Colonic mucosa (tissue), 4 donors: ENCODE results near the gene AWAT1. TPM values are rescaled to one million over a fixed set of nuclear protein-coding genes. Genes with fewer than 3 reads are reported as not detected.

Experiments used
- DNase-seq: peaks from one replicate; pipeline ENCODE4 v3.0.0-alpha.2; 2020
- H3K27ac ChIP-seq: fragments of 200-600 bp; one replicate; pipeline ENCODE4 v1.8.0; 2021
- H3K27me3 ChIP-seq: fragments of 200-600 bp; one replicate; pipeline ENCODE4 v1.8.0; 2021
- H3K36me3 ChIP-seq: fragments of 200-600 bp; one replicate; pipeline ENCODE4 v1.8.0; 2021
- H3K4me1 ChIP-seq: fragments of 200-600 bp; one replicate; pipeline ENCODE4 v1.8.0; 2021; ENCODE audit warnings: mild to moderate bottlenecking
- H3K4me3 ChIP-seq: fragments of 200-600 bp; one replicate; pipeline ENCODE4 v1.8.0; 2021
- H3K9ac ChIP-seq, 2 donors: one replicate each; pipeline ENCODE4 v1.7.0; 2013; ENCODE audit warnings: control low read depth in 2 of 2, low read depth in 2 of 2, low read length in 2 of 2
- H3K9me3 ChIP-seq: fragments of 200-600 bp; one replicate; pipeline ENCODE4 v1.8.0; 2021
- CTCF ChIP-seq: fragments of 200-600 bp; IDR thresholded peaks from one replicate; pipeline ENCODE4 v1.8.0; 2022; ENCODE audit warnings: antibody characterized with exemption, mild to moderate bottlenecking
- intact Hi-C: fragments of 100-400 bp; cut with DNase I; formaldehyde crosslinking; loops from one replicate; pipeline ENCODE4 v1.14.1; 2022
- total RNA-seq, 2 donors: library from RNA; stranded (reverse); fragmentation: NEBNext Ultra II Directional in 1 of 2; extraction: Animal tissue kit (Norgen Biotek cat#: 25700) in 1 of 2; gene quantifications; one replicate each; pipeline ENCODE4 v1.2.1, GENCODE V29; 2021
- donor health status: healthy.
- donor health status: DM: no; HTN: no; CAD: no.
- donor health status: DM: no; HTN: no; CAD: no.

Gene AWAT1
- total RNA-seq, 2 donors from 2014 or later = not detected

DNA sequence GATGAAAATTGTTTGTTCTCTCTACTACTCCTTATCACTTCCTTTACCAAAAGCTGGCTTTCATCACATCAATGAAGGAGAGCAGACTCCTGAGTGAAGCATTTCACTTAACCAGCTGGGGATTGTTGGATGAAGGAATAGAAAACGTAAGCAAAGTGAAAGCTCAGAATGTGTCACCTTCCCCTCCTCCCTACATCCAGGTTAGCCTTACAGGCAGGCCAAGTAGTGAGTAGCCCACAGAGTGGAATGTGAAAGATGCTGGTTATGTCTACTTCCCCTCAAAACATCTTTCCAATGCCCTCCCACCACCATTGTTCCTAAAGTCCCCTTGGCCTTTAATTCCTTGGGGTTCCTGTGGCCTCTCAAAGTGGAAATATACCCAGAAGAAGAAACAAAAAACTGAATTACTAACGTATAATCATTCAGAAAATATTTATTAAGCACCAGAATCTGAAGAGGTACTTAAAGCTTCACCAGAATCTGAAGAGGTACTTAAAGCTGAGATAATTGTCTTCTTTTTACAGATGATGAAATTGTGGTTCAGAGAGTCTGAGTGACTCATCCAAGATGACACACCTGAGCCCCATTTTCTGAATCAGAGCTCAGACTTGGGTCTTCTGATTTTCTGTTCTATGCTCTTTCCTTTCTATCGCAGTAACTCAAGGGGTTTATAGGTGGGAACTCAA lies 19.1 kb downstream of the AWAT1 start:
- no peaks in the 10 kb centered on the region for H3K36me3 ChIP-seq
- no peak overlapping the region for H3K4me3 ChIP-seq
- no peak for TF ChIP-seq CTCF
- no peaks in the 10 kb centered on the region for H3K27me3 ChIP-seq
- H3K9ac ChIP-seq = no peak overlapping the region
- H3K4me1 ChIP-seq = no peaks in the 10 kb centered on the region
- intact Hi-C loops = no loop called here
- no peak overlapping the region for H3K27ac ChIP-seq
- no peak for DNase-seq
- H3K9me3 ChIP-seq = no peaks in the 10 kb centered on the region

DNA sequence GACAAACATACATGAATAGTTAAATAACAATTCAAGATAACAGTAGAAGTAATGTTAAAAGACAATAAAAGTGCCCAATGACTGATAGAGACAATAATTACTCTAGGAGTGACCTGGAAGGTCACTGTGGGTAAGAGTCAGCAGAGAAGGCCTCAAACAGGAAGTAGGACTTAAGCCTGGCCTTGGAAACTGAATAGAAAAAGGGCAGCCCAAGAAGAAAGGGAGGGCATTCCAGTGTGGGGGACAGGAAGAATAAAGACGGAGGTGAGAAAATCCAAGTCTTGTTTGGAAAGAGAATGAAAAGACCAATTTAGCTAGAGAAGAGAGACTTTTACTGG lies 19.6 kb downstream of the AWAT1 start:
- no peak for DNase-seq
- no peaks in the 10 kb centered on the region for H3K4me1 ChIP-seq
- intact Hi-C loops = no loop called here
- H3K4me3 ChIP-seq = no peak overlapping the region
- H3K9ac ChIP-seq = no peak overlapping the region
- no peaks in the 10 kb centered on the region for H3K27me3 ChIP-seq
- TF ChIP-seq CTCF = no peak
- no peaks in the 10 kb centered on the region for H3K36me3 ChIP-seq
- no peak overlapping the region for H3K27ac ChIP-seq
- H3K9me3 ChIP-seq = no peaks in the 10 kb centered on the region

- no peaks in the 10 kb centered on the region for H3K36me3 ChIP-seq
- H3K27ac ChIP-seq = no peak overlapping the region
- no peak overlapping the region for H3K9ac ChIP-seq
- intact Hi-C loops = no loop called here
- no peaks in the 10 kb centered on the region for H3K27me3 ChIP-seq
- H3K4me1 ChIP-seq = no peaks in the 10 kb centered on the region
- no peak for TF ChIP-seq CTCF
- H3K9me3 ChIP-seq = no peaks in the 10 kb centered on the region
- H3K4me3 ChIP-seq = no peak overlapping the region
- DNase-seq = no peak
Measured at GRCh38 chrX:70254909-70255308, 20.5 kb downstream of the AWAT1 start.

DNA sequence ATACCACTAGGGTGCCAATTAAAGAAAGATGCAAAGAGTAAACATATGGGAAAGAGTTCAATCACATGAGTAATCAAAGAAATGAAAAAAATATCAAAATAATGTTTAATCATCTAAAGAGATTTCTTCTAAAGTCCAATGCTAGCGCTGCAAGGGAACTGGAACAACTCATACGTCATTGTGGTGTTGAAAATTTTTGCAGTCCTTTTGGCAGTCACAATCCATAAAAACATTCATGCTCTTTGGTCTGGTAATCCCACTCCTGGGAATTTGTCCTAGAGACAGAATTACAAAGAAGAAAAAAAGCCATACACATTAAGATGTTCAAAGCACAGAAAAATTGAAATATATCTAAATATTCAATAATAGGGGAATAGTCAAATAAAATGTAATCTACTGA lies 21.0 kb downstream of the AWAT1 start:
- intact Hi-C loops = no loop called here
- no peaks in the 10 kb centered on the region for H3K4me1 ChIP-seq
- no peak overlapping the region for H3K27ac ChIP-seq
- H3K9me3 ChIP-seq = no peaks in the 10 kb centered on the region
- TF ChIP-seq CTCF = no peak
- DNase-seq = no peak
- no peak overlapping the region for H3K9ac ChIP-seq
- H3K36me3 ChIP-seq = no peaks in the 10 kb centered on the region
- no peak overlapping the region for H3K4me3 ChIP-seq
- no peaks in the 10 kb centered on the region for H3K27me3 ChIP-seq

DNA sequence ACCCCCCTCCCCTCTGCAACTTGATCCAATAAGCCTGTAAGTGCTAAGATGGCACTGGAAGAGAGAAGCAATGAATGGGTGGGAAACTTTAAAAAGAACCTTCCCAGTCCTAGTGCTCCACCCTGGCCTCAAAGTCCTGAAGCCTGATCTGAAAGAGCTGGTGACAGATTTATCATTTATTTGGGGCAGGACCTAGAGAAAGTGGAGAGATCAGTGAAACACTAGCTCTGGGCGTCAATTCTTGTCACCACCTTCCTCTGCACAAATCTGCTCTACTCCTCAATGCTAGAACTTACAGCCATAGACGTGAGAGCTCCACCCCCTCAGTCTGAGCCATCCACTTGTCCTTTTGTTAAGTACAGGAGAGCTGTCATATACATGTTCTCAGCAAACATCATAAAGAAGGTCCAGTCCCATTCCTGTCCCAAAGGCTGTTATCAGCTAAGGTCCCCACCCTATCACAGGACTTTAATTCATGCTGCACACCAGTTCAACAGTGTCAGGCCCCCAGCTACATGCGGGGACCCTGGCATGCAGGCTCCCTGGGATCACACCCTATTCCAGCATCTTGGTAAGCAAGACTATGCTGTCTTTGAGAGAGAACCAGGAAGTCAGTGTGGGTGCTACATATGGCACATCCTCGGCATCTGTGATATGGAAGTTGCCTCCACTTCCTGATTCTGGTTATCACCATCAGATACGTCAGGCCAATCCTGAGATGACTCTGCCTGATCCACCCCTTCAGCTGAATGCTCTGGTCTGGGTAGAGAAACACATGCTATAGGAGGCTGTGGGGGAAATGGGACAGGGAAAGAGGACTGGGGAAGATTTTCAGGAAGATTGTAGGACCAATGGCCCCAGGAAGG lies 23.2 kb downstream of the AWAT1 start:
- Histone ChIP-seq H3K9me3 (no peaks in the 10 kb centered on the region), H3K4me1 (no peaks in the 10 kb centered on the region), H3K4me3 (no peak overlapping the region), H3K27me3 (no peaks in the 10 kb centered on the region), H3K27ac (no peak overlapping the region), H3K9ac (no peak overlapping the region), H3K36me3 (no peaks in the 10 kb centered on the region)
- no peak for TF ChIP-seq CTCF
- DNase-seq = no peak
- intact Hi-C loops = no loop called here
